GM19372 (cell line): Measurements from ENCODE around the gene AK4.

Experiments used
- ATAC-seq: cut with Tn5 transposase; IDR thresholded peaks from one replicate; pipeline ENCODE4 v1.9.1; 2021; ENCODE audit warnings: mild to moderate bottlenecking, low read depth, moderate library complexity; ENCODE audit not compliant: unreplicated experiment

The AK4 gene

DNA sequence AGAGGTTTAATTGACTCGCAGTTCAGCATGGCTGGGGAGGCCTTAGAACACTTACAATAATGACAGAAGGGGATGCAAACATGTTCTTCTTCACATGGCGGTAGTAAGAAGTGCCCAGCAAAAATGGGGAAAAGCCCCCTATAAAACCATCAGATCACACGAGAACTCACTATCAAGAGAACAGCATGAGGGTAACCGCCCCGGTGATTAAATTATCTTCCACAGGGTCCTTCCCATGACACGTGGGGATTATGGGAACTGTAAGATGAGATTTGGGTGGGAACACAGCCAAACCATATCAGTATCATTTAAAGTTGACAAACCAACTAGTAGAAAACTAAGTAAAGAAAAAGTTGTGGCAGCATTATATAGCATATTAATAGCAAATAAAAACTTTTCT, 90.0 kb downstream of the AK4 start:
- no peak for ATAC-seq

- ATAC-seq: no peak
These were observed 95.5 kb downstream of the AK4 start for GRCh38 chr1:65243491-65243890.

- no peak for ATAC-seq
These were observed 97.3 kb downstream of the AK4 start for GRCh38 chr1:65245295-65245694.

DNA sequence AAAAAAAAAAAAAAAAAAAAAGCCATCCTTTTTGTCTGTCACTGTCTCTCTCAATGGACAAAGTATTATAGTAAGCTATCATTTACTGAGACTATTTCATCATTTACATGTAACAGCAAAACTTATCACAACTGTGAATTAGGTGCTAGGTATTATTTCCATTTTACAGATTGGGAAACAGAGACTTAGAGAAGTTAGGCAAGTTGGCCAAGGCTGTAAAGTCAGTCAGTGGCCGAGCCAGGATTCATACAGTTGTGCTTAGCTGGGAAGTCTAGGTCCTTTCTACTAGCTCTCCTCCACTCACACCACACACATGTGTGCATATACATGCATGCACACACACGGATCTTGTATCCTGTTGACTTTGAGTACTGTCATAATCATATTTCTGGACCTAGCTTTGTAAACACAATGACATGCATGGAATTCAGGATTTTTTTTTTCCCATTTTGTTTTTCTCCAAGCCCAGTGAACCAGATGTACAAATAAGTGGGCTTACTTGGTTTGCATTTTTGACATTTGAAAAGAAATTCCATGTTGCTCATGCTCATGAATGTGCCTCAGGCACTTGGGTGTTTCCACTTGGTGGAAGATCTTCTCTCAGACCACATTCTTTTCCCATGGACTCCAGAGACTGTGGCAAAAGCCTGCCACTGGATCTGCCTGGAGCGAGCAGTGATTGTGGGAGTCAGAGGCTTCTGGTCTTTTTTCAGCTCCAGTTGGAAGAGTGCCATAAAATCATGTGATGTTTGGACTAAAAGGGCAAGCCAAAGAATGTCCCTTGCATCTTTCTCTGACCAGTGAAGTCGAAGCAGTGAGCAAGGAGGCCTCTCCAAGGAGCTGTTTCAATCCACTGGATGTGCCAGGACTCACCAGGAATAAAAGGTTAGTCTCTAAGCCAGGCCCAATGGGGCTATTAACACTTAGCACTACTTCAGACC, 99.7 kb downstream of the AK4 start:
- ATAC-seq: no peak

- ATAC-seq: no peak
These were observed 102.8 kb downstream of the AK4 start for GRCh38 chr1:65250826-65251225.

DNA sequence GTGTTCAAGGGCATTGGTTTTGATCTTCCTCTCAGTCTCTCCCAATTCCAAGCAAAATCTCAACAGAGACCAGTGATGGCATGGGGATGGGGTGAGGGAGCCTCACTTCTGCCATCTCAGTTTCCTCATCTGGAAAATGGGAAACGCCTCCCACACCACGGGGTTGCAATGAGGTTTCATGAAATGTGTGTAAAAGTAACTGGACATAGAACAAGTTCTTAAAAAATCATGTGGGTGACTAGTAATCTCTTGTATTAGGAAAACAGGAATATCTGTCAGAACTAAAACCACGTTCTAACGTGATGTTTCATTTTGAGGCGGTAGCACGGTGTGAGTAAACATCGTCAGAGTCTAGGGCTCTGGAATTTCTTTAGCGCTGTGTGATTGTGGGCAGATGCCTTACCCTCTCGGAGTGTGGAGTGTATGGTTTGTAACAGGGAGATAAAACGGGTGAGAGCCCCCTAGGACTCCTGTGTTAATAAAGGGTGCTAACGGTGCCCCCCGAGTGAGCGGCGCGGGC, 105.9 kb downstream of the AK4 start:
- peak; percentile 31 for ATAC-seq

DNA sequence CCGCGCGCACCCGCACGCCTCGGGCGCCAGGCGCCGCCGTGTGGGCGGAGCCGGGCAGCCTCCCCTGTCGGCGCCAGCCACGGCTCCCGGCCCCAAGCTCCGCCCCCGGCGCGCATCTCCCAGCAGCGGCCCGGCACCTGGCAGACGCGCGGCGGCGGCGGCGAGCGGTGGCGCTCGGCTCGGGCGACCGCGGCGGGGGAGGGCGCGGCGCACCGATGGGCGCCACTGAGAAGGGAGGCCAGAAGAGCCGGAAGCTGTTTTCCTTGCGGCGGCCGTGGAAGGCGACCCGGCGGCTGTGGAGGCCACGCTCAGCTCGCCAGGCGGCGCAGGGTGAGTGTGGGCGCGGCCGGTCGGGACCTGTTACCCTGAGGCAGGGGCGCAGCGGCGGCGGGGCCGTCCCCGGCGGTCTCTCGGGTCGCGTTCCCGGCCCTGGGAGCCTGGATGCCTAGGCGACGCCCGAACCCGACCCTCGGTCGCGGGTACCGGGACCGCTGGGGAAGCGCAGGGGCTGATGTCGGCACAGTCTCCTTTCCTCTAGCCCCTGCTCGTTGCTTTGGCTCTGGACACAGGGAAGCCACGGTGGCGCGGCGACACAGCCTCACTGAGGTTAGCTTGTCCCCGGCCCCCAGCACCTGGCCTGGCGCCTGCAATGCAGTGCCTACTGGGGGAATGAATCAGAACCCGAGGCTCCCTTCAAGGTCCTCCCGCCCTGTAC, 106.5 kb downstream of the AK4 start:
- ATAC-seq: peak; percentile 98

DNA sequence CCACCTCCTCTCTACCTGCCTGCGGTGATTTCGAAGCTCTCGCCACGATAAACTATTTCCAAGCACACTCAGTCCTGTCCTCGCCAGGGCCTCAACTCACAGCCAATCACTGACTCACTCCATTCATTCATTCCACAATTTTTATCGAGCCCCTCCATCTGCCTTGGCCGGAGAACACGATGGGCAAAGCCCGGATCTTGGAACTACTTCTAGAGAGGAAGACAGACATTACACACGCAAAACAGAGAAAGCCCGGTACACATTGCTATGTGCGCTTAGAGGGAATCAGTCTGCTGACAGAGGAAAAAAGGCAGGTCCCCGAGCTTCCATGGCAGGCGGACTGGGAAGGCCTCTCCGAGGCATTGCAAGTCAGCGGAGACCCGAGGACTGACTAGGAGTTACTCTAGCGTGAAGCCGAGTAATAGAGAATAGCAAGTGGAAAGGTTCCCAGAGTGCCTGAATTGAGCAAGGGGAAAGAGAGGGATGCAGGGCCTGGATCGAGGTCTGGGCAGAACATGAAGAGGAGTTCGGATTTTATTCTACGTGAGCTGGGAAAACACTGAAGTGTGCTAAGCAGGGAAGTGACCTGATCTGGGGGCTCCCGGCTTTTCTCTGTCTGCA, 107.1 kb downstream of the AK4 start:
- no peak for ATAC-seq

DNA sequence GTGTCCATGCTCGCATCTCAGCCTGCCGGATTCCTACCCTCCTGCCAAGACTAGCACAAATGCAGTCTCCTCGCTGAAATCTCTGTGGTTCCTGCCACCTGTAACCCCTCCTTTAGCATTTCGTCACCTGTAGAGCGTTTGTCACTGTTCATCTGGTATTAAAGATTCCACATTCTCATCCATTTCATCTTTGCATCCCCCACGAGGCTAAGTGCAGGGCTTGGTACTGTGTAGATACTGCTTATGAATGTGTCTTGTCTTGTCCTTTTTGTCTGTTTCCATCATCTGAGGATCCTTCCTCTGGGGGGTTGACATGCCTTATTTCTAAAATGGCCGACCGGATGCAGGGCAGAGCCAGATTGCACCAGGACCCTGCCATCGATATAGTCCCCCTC, 107.7 kb downstream of the AK4 start:
- ATAC-seq: no peak

DNA sequence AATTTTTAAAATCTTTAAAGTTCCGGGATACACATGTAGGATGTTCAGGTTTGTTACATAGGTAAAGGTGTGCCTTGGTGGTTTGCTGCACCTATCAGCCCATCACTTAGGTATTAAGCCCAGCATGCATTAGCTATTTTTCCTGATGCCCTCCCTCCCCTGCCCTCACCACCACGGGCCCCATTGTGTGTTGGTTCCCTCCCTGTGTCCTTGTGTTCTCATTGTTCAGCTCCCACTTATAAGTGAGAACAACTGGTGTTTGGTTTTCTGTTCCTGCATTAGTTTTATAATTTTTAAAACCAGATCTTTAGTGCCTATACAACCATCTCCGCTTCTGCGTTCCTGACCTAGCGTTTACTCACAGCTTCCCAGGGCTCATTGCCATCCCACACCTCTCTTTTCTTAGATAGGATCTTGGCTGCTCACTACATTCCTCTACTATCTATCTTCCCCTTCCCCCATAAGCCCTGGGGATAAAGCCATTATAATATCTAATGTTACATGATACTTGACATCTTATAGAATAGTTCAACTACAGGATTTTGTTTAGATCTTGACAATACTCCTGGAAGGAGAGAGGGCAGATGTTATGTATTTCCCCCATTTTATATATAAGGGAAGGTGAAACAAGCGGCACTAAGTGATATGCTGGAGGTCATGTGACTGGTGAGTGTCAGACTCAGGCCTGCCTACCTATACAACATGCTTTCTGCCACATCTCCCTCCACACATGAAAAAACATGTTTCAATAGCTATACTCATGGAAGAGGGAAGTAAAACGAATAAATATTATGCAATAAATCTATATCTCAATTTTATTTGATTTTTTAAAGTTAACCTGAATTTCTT, 109.1 kb downstream of the AK4 start:
- no peak for ATAC-seq

DNA sequence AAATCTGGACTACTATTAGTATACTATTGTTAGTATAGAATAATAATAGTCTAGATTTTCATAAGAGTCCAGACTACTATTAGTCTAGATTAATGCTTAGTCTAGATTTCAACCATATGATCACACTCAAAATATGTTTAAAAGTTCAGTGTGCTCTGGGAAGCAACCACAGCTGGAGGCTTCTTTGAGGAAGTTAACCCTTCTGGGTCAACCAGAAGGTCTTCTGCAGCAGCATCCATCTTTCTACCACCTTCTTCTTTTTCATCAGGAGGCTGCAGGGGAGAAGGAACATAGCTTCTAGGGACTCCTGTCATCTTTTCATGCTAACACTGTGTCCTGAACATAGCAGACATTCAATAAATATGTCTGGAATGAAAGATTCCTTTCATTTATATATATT, 110.1 kb downstream of the AK4 start:
- ATAC-seq: no peak

GRCh38 chr1:65259816-65260215, 111.8 kb downstream of the AK4 start:
- ATAC-seq: no peak

DNA sequence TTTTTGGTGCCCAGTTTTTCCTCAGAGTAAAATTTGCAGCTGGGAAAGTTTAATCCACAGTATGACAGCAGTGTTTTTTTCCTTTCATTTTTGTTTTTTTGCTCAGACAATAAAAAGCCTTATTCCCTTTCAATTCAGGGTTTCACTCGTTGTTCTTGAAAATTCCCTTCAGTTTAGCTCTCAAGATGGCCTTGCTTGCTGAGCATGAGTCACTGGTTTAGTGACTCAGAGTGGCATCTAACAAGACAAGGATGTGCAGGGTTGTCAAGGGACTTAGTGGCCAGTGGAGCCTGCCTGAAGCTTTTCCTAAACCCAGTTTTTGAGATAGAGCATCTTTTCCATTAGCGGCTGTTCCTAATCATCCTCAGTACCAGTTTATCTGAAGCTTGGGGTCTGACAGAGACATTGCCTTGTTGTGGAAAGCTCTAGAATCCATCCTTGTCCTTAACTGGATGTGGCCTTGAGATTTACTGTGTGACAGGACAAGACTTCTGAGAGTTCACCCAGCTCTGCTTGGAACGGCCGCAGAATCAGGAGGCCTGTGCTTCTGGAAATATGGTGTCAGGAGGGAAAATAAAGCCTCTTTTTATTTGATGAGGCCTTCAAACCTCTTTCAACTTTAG, 113.0 kb downstream of the AK4 start:
- no peak for ATAC-seq

- no peak for ATAC-seq
These were observed 115.3 kb downstream of the AK4 start for GRCh38 chr1:65263286-65263685.

DNA sequence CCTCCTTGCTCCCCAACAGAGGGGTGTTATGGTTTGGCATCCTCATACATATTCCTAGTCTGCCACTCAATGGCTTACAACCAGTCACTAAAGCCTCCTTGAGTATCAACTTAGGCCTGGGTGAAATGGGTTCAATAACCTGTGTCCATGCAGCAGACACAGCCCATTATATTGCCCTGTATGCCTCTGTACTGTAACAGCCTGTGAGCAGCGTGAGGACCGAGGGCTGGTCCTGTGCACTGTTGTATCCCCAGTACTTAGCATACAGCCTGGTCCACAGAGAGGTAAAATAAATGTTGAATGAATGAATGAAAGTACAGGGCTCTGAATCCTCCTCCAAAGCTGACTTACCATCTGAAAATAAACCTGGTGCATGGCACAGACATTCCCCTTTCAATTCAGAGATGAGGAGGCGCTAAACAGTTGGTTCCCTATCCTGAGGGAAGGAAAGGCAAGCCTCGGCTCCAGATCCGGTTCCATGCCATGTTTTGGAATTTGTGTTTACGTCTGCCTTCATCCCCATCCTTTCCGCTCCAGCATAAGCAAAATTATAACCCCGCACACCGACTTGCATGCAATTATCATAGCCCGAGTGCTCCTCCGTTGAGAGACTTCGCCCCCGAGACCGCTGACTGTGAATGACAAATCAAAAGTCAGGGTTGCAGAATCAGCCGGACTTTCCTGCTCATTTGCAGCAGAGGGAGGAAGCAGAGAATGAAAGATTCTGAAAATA, 116.4 kb downstream of the AK4 start:
- no peak for ATAC-seq

DNA sequence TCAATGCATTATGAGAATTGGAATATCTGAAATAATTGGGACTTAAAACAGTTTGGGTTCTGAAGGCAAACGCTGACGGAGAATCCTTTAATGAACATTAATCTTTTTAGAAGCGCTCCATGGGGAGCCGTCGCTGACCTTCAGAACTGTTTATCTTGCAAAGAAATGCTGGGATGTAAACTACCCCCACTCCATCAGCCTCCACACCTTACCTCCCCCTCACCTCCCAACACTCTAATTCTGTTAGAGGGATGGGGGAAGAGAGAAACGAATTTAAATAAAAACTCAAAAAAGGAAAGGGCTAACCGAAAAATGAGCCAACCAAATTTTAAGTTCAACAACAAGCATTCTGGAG, 117.3 kb downstream of the AK4 start:
- no peak for ATAC-seq

- ATAC-seq: no peak
These were observed 117.8 kb downstream of the AK4 start for GRCh38 chr1:65265651-65266351.

GRCh38 chr1:65266476-65266875, 118.5 kb downstream of the AK4 start:
- no peak for ATAC-seq

GRCh38 chr1:65267271-65267670, 119.3 kb downstream of the AK4 start:
- ATAC-seq: no peak
